ENCODE data around the gene INTS2.
"Not testable (repeated sequence)": the region's sequence is repeated elsewhere in the genome, so short reads cannot be mapped to it uniquely, and the experiment has no call there.

The INTS2 gene

GRCh38 chr17:61821655-61822054 lies 106.1 kb downstream of the INTS2 start:
- no peak for DNase-seq

- not testable (repeated sequence) for DNase-seq
Measured at GRCh38 chr17:61819265-61819664, 108.5 kb downstream of the INTS2 start.

- no peak for DNase-seq
Measured at GRCh38 chr17:61818225-61818624, 109.6 kb downstream of the INTS2 start.

- DNase-seq, result no peak
Measured at GRCh38 chr17:61817452-61817851, 110.3 kb downstream of the INTS2 start.

- no peak for DNase-seq
Measured at GRCh38 chr17:61816538-61816937, 111.2 kb downstream of the INTS2 start.

GRCh38 chr17:61815863-61816503 lies 111.8 kb downstream of the INTS2 start:
- DNase-seq, result peak; percentile 34

All from NCI-H2081 treated with DMSO at 0.1 percent for 48 hours (cell line).